ENCODE data around the gene PLEKHB2. TPM values are rescaled to one million over a fixed set of nuclear protein-coding genes. Genes with fewer than 3 reads are reported as not detected.

The PLEKHB2 gene
- total RNA-seq, 1 experiment from 2014 or later = 94.8 TPM

DNA sequence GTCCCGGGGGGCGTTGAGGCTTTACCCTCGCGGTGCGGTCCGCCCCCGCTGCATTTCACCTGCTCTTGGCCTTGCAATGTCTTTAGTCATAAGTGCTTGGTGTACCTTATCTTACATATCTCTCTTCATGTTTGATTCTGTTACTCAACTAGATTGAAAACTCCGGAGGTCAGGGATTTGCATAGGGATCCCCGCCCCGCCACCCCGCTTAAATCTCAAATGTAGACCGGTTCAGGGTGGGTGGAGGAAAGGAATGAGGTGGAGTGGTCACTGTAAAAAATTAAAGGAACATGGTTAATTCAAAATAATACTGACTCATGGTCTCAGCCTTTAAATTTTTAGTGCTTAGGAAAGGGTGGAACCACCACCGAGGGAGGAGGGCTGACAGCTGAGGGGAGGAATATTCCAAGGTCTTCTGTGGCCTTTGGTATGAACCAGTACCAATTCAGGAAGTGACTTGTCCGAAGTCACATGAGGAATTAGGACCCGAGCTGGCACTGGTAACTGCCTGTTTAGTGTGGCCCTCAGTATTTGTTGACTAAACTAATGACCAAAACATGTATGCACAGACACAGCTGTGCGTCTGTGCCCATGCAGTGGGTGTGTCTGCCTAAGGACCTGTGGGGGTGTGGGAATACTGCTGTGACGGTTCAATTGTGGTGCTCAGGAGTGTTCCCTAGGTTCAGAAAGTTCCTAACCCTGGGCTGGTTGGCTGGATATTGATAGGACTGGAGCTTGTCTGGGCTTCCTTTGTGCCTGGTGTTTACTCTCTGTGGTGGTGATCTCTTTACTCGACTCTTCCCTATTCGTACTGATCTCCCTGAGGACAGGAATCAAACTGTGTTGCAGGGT is 1.0 kb downstream of the PLEKHB2 start:
- no peaks in the 10 kb centered on the region for H3K9me3 ChIP-seq (ENCODE audit: control insufficient read depth in 1 of 2, insufficient read depth in 1 of 2, low read depth in 1 of 2, low read length in 2 of 2)
- peak overlapping the region; percentile 91 to 97 for H3K4me3 ChIP-seq (replicated peaks in 1 of 2; ENCODE audit: low read depth in 1 of 2, low read length in 2 of 2)
- ChIA-PET RAD21 (ENCODE audit: low non-redundant PET in 1 of 2, low total read pairs in 2 of 2, uncharacterized antibody in 2 of 2, unreplicated experiment in 2 of 2) (no interaction called here), POLR2A (interaction anchor here (0.6 kb wide), 1 partner anchor 9 kb away, joined by 3 read pairs; no protein-coding TSS in a partner anchor), CTCF (no interaction called here)
- peak overlapping the region; percentile 96 for H3K9ac ChIP-seq (ENCODE audit: low read length)
- peak overlapping the region; percentile 80 for H3K4me2 ChIP-seq (ENCODE audit: low read length)
- BruUV-seq (replicated peaks) = TSS peak; percentile 47
- TF ChIP-seq, protein P1, sequence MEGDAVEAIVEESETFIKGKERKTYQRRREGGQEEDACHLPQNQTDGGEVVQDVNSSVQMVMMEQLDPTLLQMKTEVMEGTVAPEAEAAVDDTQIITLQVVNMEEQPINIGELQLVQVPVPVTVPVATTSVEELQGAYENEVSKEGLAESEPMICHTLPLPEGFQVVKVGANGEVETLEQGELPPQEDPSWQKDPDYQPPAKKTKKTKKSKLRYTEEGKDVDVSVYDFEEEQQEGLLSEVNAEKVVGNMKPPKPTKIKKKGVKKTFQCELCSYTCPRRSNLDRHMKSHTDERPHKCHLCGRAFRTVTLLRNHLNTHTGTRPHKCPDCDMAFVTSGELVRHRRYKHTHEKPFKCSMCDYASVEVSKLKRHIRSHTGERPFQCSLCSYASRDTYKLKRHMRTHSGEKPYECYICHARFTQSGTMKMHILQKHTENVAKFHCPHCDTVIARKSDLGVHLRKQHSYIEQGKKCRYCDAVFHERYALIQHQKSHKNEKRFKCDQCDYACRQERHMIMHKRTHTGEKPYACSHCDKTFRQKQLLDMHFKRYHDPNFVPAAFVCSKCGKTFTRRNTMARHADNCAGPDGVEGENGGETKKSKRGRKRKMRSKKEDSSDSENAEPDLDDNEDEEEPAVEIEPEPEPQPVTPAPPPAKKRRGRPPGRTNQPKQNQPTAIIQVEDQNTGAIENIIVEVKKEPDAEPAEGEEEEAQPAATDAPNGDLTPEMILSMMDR (IDR thresholded peaks at IDR 0.05 in 2 of 3, conservative IDR thresholded peaks at IDR 0.05 in 1 of 3; ENCODE audit: borderline replicate concordance in 1 of 3, insufficient read depth in 1 of 3, low read depth in 2 of 3, low read length in 2 of 3) = no peak
- no peak for TF ChIP-seq FOSL1 (IDR thresholded peaks at IDR 0.05; ENCODE audit: low read depth)
- TF ChIP-seq, protein P2, sequence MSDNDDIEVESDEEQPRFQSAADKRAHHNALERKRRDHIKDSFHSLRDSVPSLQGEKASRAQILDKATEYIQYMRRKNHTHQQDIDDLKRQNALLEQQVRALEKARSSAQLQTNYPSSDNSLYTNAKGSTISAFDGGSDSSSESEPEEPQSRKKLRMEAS (IDR thresholded peaks at IDR 0.05) = no peak
- no peak for TF ChIP-seq POLR2A (IDR thresholded peaks at IDR 0.05; ENCODE audit: borderline replicate concordance, extremely low read depth, insufficient read depth, insufficient read length)
- 0 out of 2 replicates have a peak, but pooled peaks have one; percentile 52 for TF ChIP-seq SIN3A (IDR thresholded peaks at IDR 0.05; ENCODE audit: low read depth)
- no peak for TF ChIP-seq JUND (IDR thresholded peaks at IDR 0.05)
- no peak for TF ChIP-seq SP1 (IDR thresholded peaks at IDR 0.05; ENCODE audit: low read depth)
- no peak for TF ChIP-seq SRF (IDR thresholded peaks at IDR 0.05; ENCODE audit: low read depth)
- no peak for TF ChIP-seq CEBPB (IDR thresholded peaks at IDR 0.05; ENCODE audit: low read depth)
- no peak for TF ChIP-seq EGR1 (IDR thresholded peaks at IDR 0.05; ENCODE audit: low read depth)
- TF ChIP-seq, protein P3, sequence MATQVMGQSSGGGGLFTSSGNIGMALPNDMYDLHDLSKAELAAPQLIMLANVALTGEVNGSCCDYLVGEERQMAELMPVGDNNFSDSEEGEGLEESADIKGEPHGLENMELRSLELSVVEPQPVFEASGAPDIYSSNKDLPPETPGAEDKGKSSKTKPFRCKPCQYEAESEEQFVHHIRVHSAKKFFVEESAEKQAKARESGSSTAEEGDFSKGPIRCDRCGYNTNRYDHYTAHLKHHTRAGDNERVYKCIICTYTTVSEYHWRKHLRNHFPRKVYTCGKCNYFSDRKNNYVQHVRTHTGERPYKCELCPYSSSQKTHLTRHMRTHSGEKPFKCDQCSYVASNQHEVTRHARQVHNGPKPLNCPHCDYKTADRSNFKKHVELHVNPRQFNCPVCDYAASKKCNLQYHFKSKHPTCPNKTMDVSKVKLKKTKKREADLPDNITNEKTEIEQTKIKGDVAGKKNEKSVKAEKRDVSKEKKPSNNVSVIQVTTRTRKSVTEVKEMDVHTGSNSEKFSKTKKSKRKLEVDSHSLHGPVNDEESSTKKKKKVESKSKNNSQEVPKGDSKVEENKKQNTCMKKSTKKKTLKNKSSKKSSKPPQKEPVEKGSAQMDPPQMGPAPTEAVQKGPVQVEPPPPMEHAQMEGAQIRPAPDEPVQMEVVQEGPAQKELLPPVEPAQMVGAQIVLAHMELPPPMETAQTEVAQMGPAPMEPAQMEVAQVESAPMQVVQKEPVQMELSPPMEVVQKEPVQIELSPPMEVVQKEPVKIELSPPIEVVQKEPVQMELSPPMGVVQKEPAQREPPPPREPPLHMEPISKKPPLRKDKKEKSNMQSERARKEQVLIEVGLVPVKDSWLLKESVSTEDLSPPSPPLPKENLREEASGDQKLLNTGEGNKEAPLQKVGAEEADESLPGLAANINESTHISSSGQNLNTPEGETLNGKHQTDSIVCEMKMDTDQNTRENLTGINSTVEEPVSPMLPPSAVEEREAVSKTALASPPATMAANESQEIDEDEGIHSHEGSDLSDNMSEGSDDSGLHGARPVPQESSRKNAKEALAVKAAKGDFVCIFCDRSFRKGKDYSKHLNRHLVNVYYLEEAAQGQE (IDR thresholded peaks at IDR 0.05; ENCODE audit: low read depth) = no peak
- no peak for TF ChIP-seq CBX3 (IDR thresholded peaks at IDR 0.05; ENCODE audit: low read depth)
- TF ChIP-seq, protein P4, sequence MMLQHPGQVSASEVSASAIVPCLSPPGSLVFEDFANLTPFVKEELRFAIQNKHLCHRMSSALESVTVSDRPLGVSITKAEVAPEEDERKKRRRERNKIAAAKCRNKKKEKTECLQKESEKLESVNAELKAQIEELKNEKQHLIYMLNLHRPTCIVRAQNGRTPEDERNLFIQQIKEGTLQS (IDR thresholded peaks at IDR 0.05) = no peak
- no peak for TF ChIP-seq ZFX (IDR thresholded peaks at IDR 0.05)
- TF ChIP-seq ELF1 (IDR thresholded peaks at IDR 0.05; ENCODE audit: borderline replicate concordance, low read depth) = peak; percentile 40; the same call in 1 of the 2 replicates
- no peak for TF ChIP-seq POLR2AphosphoS5 (IDR thresholded peaks at IDR 0.05; ENCODE audit: low read depth, low read length)
- H3K4me1 ChIP-seq (ENCODE audit: control insufficient read depth in 1 of 2, insufficient read depth in 2 of 2, low read length in 2 of 2) = peaks cover 13 to 18% of the 10 kb centered on the region in 2 experiments
- intact Hi-C loops (cut with micrococcal nuclease) = loop anchor here (10.0 kb wide), 1 partner anchor 311 kb away; no protein-coding TSS in a partner anchor
- H3K36me3 ChIP-seq (ENCODE audit: control insufficient read depth in 1 of 2, insufficient read depth in 2 of 2, low read length in 2 of 2) = peaks cover 3 to 4% of the 10 kb centered on the region in 2 experiments; a peak in 2 of 4 replicates
- ATAC-seq (peak; percentile 20), DNase-seq (ENCODE audit: low read depth, low spot score) (no peak)
- H3K79me2 ChIP-seq (ENCODE audit: insufficient read depth, low read length) = peaks cover 61% of the 10 kb centered on the region
- H3K27ac ChIP-seq (ENCODE audit: low read depth, low read length) = peak overlapping the region; percentile 81
- H2AFZ ChIP-seq (ENCODE audit: low read depth, low read length, poor library complexity, severe bottlenecking) = no peak overlapping the region
- H4K20me1 ChIP-seq (ENCODE audit: insufficient read depth) = peaks cover 8% of the 10 kb centered on the region; the same call in 1 of the 2 replicates
- H3K9me2 ChIP-seq (ENCODE audit: insufficient read depth) = no peaks in the 10 kb centered on the region
- H3K27me3 ChIP-seq (ENCODE audit: insufficient read depth, low read length) = no peaks in the 10 kb centered on the region
